Measurements from ENCODE around the gene PIBF1.
A peak's percentile ranks its signal among the peaks of the same experiment; 100 is the strongest.
"Not testable (repeated sequence)": the region's sequence is repeated elsewhere in the genome, so short reads cannot be mapped to it uniquely, and the experiment has no call there.

PIBF1 gene

GRCh38 chr13:72823724-72824123 lies 41.8 kb downstream of the PIBF1 start:
- no peak for DNase-seq

DNA sequence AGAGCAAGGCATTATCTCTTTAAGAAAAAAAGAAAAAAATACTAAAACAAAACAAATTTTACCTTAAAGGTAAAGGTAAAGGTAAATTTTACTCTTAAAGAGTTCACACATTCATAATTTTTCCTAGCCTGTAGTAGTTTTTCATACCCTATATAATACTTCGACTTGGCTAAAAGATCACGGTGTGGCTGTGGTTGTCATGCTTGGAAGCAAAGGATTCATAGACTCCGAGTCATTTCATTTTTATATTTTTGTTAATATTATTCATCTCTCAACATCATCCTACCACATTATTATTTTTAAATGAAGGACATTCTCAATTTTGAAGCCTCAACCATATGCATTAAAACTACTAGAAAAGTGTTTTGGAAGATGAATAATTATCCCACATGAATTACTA lies 52.7 kb downstream of the PIBF1 start:
- no peak for DNase-seq

DNA sequence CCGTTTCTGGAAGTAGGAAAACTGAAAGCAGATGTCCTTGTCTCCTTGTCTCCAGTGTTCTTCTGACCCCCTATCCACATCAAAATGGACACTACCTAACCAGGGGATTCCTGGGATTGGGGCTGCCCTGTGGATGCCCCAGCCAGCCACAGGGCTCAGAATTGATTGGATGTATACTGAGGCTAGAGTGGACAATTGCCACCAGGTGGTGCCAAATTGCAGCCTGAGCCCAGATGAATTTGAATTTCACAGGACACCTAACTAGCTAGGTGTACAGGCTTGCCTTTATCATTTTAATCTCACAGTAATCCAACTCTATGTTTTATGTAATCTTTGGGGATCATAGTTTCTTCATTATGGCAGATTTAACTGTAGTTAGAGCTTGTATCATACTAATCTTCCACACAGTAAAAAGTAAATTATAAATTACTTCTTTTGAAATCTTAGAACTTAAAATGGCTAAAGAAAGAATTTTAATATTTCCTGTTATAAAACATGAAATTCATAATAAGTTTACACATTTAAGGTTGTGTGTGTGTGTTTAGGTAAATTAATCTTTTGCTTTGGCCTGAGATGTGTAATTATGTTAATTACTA lies 58.0 kb downstream of the PIBF1 start:
- peak; percentile 20 to 51 for DNase-seq

DNA sequence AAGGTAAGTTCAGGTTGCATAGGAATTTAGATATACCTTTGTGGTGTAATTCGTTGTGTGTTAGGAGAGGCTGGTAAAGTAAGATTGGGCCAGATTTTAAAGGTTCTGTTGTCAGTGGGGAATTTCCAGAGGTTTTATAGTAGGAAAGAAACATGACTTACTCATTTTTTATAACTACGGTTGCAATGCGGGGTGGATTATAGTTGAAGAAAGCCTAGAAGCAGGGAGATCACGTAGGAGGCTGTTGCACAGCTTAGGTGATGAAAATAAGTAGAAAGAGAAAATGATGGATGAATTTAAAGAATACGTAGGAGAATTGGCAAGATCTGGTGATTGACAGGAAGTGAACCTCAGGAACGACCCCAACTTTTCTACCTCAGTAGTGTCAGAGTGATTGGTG lies 61.1 kb downstream of the PIBF1 start:
- no peak for DNase-seq

DNA sequence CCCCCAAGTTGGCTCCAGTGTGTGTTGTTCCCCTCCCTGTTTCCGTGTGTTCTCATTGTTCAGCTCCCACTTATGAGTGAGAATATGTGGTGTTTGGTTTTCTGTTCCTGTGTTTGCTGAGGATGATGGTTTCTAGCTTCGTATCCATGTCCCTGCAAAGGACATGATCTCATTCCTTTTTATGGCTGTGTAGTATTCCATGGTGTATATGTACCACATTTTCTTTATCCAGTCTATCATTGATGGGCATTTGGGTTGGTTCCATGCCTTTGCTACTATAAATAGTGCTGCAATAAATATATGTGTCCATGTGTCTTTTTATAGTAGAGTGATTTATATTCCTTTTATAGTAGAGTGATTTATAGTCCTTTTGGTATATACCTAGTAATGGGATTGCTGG lies 63.2 kb downstream of the PIBF1 start:
- DNase-seq: not testable (repeated sequence)

DNA sequence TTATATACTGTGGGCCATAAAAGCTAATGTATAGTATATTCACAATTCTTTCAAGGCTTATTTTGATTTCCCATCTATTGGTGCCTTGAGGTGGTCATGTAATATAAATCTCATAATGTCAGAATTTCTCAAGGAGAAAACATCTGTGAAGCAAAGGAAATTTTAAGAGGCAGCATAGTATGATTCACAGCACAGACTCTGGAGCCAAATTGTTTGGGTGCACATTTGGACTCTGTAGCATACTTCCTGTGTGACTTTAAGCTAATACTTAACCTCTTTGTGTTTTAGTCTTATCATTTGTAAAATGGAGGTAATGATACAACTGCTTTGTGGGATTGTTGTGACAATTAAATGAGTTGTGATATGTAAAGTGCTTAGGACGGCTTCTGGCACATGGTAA lies 67.6 kb downstream of the PIBF1 start:
- no peak for DNase-seq

DNA sequence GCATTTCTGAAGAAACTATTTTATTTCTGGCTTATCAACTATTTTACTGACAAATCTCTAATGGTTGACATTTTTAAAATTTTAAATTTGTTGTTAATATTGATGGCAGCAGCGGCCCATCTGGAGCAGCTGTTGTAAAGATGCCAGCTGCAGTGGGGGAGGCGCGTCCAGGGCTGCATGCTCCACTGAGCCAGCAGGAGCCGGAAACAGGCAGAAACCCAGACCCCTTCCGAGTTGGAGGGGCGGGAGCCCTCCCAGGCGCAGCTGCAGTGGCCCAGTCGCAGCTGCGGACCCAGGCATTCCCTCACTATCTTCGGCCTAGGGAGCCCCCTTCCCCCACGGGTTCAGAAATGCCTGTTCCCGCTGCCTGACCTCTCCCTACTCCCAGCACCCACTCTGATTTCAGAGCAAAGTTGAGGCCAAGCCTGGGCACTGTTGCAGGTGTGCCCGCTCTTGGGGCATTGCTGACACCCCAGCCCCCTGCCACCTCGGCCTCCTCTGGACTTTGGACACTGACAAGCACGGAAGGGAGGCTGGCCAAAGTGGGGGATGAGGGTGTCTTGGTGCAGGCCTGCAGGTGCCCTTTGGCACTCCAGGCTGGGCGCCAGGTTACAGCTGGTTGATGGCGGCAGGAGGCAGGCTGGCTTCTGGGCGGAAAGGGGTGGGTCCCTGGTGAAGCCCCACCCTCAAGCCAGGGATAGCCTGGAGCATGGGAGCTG lies 69.2 kb downstream of the PIBF1 start:
- no peak for DNase-seq

- no peak for DNase-seq
Measured at GRCh38 chr13:72851678-72852014, 69.7 kb downstream of the PIBF1 start.

DNA sequence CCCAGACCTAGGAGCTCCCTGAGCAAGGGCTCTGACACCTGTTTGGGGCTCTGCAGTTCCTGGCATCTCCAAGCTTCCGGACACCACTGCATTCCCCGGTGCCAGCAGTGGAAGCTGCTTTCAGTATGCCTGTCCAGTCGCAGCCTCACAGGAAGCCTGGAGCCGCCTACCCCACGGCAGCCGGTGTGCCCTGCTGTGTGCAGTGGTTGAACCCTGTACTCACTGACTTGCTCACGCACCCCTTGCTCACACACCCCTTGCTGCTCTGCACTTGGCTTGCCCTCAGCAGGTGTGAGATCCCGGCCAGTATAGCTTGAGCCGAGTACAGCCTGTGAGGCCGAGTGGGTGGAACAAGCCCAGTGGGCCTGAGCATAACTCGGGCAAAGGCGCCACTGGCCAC lies 70.3 kb downstream of the PIBF1 start:
- no peak for DNase-seq

- DNase-seq: no peak
Measured at GRCh38 chr13:72853000-72853399, 71.1 kb downstream of the PIBF1 start.

GRCh38 chr13:72864142-72865011 lies 82.4 kb downstream of the PIBF1 start:
- DNase-seq: no peak

- no peak for DNase-seq
Measured at GRCh38 chr13:72868229-72868628, 86.3 kb downstream of the PIBF1 start.

- DNase-seq: no peak
Measured at GRCh38 chr13:72875233-72875632, 93.3 kb downstream of the PIBF1 start.

DNA sequence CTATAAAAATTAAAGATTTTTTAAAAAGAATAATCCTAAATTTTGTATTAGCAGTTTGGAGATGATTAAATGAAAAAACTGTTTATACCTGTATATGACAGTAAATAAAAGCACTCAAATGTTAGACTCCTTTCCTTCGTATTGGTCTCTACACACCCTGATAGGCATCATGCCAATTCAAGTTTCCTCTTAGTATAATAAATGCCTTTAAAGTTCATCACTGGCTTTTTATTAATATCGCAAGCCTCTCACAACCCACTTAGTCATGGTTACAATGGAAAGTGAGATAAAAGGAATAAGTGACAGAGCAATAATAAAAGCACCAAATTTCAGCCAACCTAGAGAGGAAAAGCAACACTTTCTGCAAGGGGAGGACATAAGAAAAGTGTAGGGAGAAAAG lies 102.2 kb downstream of the PIBF1 start:
- DNase-seq: no peak

DNA sequence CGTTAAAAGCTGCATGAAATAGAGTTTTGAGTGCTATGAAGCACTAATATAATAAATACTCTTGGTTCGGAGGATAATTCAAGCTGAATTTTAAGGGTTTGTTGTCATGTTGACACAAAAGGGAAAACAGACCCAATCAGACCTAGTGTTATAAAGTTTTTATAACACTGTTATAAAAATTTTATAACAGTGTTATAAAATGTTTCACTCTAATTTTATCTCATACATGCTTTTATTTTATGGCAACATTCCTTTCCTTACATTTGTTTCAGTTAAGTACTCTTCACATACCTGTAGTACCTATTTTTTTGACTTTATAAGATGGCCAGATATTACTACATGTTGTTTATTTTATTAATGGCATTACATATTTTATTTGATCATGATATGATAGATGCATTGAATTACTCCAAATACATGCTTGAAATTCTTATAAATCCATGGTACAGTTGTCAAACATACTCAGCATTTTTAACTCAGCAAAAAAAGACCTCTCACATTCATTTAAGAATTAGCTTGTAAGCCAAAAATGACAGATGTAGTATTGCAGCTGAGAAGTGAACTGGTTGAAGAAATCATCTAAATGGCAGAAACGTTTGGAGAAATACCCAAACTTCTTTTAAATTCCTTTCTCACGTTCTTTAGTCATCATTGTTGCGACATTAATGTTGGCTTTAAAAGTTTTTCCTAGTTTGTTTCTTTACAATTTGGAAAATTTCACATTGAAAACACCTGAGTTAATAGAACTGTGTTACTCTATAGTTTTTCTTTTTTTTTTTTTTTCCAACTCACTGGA lies 104.5 kb downstream of the PIBF1 start:
- no peak for DNase-seq

GRCh38 chr13:72889495-72889894 lies 107.6 kb downstream of the PIBF1 start:
- DNase-seq: no peak

- no peak for DNase-seq
Measured at GRCh38 chr13:72890546-72890945, 108.6 kb downstream of the PIBF1 start.

DNA sequence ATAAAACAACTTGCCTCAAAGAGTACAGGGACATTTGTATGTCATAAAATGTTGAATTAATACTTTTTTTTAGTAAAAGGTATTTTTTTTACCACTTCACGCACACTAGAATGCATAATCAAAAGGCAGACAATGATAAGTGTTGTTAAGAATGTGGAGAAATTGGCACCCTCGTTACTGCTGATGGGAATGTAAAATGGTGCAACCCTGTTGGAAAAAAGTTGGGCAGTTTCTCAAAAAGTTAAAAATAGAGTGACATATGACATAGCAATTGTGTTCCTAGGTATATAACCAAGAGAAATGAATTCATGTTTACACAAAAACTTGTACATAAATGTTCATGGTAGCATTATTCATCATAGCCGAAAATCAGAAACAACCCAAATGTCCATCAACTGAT lies 109.5 kb downstream of the PIBF1 start:
- no peak for DNase-seq

- DNase-seq: no peak
Measured at GRCh38 chr13:72896869-72897268, 114.9 kb downstream of the PIBF1 start.

DNA sequence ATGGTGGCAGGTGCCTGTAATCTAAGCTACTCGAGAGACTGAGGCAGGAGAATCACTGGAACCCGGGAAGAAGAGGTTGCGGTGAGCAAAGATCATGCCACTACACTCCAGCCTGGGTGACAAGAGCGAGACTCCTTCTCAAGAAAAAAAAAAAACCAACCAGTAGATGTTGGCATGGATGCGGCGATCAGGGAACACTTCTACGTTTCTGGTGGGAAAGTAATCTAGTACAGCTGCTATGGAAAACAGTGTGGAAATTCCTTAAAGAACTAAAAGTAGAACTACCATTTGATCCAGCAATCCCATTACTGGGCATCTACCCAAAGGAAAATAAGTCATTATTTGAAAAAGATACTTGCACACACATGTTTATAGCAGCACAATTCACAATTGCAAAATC lies 119.6 kb downstream of the PIBF1 start:
- not testable (repeated sequence) for DNase-seq

- no peak for DNase-seq
Measured at GRCh38 chr13:72908416-72908815, 126.5 kb downstream of the PIBF1 start.

- DNase-seq: no peak
Measured at GRCh38 chr13:72911981-72912380, 130.0 kb downstream of the PIBF1 start.

- no peak for DNase-seq
Measured at GRCh38 chr13:72920097-72920496, 138.2 kb downstream of the PIBF1 start.
